ENCODE measurements around the gene HELZ2. TPM values are rescaled to one million over a fixed set of nuclear protein-coding genes. Genes with fewer than 3 reads are reported as not detected.

The HELZ2 gene
- total and polyA plus RNA-seq, 4 donors = 2.3 to 41.6 (median 14.0) TPM

- intact Hi-C loops (cut with DNase I) = no loop called here
- ATAC-seq (ENCODE audit: low FRiP score) (no peak), DNase-seq (no peak)
- Histone ChIP-seq H3K27me3 (ENCODE audit: control insufficient read depth in 1 of 2, insufficient read depth in 2 of 2, low read length in 1 of 2) (no peaks in the 10 kb centered on the region), H3K4me1 (ENCODE audit: control insufficient read depth in 1 of 2, insufficient read depth in 2 of 2, low read length in 2 of 2) (no peaks in the 10 kb centered on the region), H3K27ac (ENCODE audit: low read depth in 1 of 2, low read length in 2 of 2) (no peak overlapping the region), H3K9me3 (ENCODE audit: control insufficient read depth, low read length) (no peaks in the 10 kb centered on the region), H3K4me3 (ENCODE audit: low read length in 2 of 2) (no peak overlapping the region), H3K36me3 (ENCODE audit: control insufficient read depth in 1 of 2, insufficient read depth in 2 of 2, low read length in 1 of 2) (no peaks in the 10 kb centered on the region)
- 89 to 90% methylated on average over 33 to 46 of the region's 46 CpGs for WGBS, 2 donors
Measured at GRCh38 chr20:63568986-63569949, 4.8 kb downstream of the HELZ2 start.

DNA sequence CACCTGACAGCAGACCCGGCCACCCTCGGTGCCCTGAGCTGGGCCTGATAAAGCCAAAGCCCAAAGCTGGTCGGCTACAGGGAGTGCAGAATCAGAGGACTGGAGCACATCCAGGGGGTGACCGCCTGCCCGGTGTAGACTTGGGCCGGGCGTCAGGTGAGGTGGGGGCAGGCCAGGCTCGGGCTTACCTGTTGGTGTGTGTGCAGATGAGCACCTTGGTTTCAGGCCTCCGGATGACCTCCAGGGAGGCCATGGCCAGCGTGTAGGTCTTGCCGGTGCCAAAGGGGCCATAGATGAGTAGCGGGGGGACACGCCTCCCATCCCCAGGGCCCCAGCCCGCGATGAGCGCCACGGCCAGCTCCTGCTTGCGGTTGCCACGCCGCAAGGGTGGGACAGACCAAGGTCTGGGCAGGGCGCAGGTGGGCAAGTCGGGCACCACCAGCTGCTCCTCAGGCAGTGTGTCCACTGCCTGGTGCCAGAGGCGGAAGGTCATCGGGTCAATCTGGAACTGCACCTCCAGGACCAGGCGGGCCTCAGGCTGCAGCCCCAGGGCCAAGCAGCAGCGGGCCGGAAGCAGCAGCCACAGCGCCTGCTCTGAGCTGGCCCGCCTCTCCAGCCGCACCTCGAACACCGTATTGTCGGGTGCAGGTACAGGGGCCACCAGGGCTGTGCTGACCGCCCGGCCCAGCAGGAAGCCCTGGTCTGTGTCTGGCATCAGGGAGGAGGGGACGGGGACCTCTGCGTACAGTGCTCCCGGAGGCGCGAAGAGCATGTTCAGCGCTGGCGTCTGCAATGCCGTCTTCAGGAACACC lies 5.7 kb downstream of the HELZ2 start:
- H3K27me3 ChIP-seq (ENCODE audit: control insufficient read depth in 1 of 2, insufficient read depth in 2 of 2, low read length in 1 of 2) = no peaks in the 10 kb centered on the region
- no peaks in the 10 kb centered on the region for H3K4me1 ChIP-seq (ENCODE audit: control insufficient read depth in 1 of 2, insufficient read depth in 2 of 2, low read length in 2 of 2)
- peak; percentile 10 for ATAC-seq (ENCODE audit: low FRiP score)
- H3K4me3 ChIP-seq (ENCODE audit: low read length in 2 of 2) = no peak overlapping the region
- H3K36me3 ChIP-seq (ENCODE audit: control insufficient read depth in 1 of 2, insufficient read depth in 2 of 2, low read length in 1 of 2) = no peaks in the 10 kb centered on the region
- WGBS, 2 donors = 90 to 96% methylated on average over 43 of the region's 43 CpGs
- intact Hi-C loops (cut with DNase I) = no loop called here
- H3K9me3 ChIP-seq (ENCODE audit: control insufficient read depth, low read length) = no peaks in the 10 kb centered on the region
- no peak overlapping the region for H3K27ac ChIP-seq (ENCODE audit: low read depth in 1 of 2, low read length in 2 of 2)
- DNase-seq = no peak

- intact Hi-C loops (cut with DNase I) = no loop called here
- H3K27me3 ChIP-seq (ENCODE audit: control insufficient read depth in 1 of 2, insufficient read depth in 2 of 2, low read length in 1 of 2) = no peaks in the 10 kb centered on the region
- H3K4me3 ChIP-seq (ENCODE audit: low read length in 2 of 2) = no peak overlapping the region
- no peaks in the 10 kb centered on the region for H3K4me1 ChIP-seq (ENCODE audit: control insufficient read depth in 1 of 2, insufficient read depth in 2 of 2, low read length in 2 of 2)
- peak; percentile 78 to 88 for DNase-seq
- ATAC-seq (ENCODE audit: low FRiP score) = peak; percentile 20
- H3K36me3 ChIP-seq (ENCODE audit: control insufficient read depth in 1 of 2, insufficient read depth in 2 of 2, low read length in 1 of 2) = peaks cover 0 to 4% of the 10 kb centered on the region in 2 donors
- H3K9me3 ChIP-seq (ENCODE audit: control insufficient read depth, low read length) = no peaks in the 10 kb centered on the region
- no peak overlapping the region for H3K27ac ChIP-seq (ENCODE audit: low read depth in 1 of 2, low read length in 2 of 2)
- WGBS, 2 donors = 87 to 92% methylated on average over 37 of the region's 37 CpGs
Measured at GRCh38 chr20:63567386-63568169, 6.5 kb downstream of the HELZ2 start.

DNA sequence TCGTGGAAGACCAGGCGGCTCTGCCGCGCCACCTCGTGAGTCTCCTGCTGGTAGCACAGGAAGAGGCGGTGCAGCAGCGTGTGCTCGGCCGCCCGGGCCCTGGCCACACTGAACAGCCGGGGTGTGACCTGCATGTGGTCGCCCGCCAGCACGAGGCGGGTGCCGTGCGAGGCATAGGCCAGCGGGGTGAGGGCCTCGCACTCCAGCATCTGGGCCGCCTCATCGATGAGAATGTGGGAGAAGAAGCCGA lies 7.0 kb downstream of the HELZ2 start:
- ATAC-seq (ENCODE audit: low FRiP score) = no peak

DNA sequence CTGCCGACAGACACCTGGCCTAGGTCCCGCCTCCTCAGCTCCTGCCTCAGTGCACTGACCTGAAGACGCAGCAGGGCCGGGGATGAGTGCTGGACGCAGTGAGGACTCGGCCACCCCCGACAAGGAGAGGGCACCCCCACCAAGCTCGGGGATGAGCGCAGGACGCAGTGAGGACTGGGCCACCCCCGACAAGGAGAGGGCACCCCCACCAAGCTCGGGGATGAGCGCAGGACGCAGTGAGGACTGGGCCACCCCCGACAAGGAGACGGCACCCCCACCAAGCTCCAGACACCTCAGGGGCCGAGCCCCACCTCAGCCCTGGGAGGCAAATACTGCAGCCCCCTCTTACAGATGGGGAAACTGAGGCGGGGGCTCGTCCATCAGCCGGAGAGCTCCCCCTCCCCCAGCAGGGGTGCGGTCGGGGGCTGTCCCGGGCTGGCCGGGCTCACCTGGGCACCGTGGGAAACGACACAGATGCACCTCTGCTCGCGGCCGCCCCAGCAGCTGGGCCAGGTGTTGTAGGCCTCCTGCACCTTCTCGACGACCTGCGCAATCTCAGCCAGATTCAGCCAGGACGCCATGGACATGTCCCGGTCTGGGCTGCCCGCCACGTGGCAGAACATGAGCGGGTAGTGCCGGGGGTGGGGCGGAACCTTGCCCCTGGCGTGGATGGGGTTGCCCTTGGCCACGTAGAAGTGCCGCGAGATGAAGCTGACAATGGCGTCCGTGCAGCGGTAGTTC lies 7.5 kb downstream of the HELZ2 start:
- Histone ChIP-seq H3K9me3 (ENCODE audit: control insufficient read depth, low read length) (no peaks in the 10 kb centered on the region), H3K4me3 (ENCODE audit: low read length in 2 of 2) (no peak overlapping the region), H3K36me3 (ENCODE audit: control insufficient read depth in 1 of 2, insufficient read depth in 2 of 2, low read length in 1 of 2) (peaks cover 0 to 4% of the 10 kb centered on the region in 2 donors), H3K27me3 (ENCODE audit: control insufficient read depth in 1 of 2, insufficient read depth in 2 of 2, low read length in 1 of 2) (no peaks in the 10 kb centered on the region), H3K27ac (ENCODE audit: low read depth in 1 of 2, low read length in 2 of 2) (no peak overlapping the region), H3K4me1 (ENCODE audit: control insufficient read depth in 1 of 2, insufficient read depth in 2 of 2, low read length in 2 of 2) (no peaks in the 10 kb centered on the region)
- intact Hi-C loops (cut with DNase I) = no loop called here
- DNase-seq = no peak
- WGBS, 2 donors = 92 to 93% methylated on average over 43 to 46 of the region's 46 CpGs
- ATAC-seq (ENCODE audit: low FRiP score) = no peak

More for the DNA sequence above, 7.0 kb downstream of the HELZ2 start:
- 94 to 96% methylated on average over 22 of the region's 22 CpGs for WGBS, 2 donors
- intact Hi-C loops (cut with DNase I) = no loop called here
- Histone ChIP-seq H3K36me3 (ENCODE audit: control insufficient read depth in 1 of 2, insufficient read depth in 2 of 2, low read length in 1 of 2) (peaks cover 0 to 4% of the 10 kb centered on the region in 2 donors), H3K4me1 (ENCODE audit: control insufficient read depth in 1 of 2, insufficient read depth in 2 of 2, low read length in 2 of 2) (no peaks in the 10 kb centered on the region), H3K27me3 (ENCODE audit: control insufficient read depth in 1 of 2, insufficient read depth in 2 of 2, low read length in 1 of 2) (no peaks in the 10 kb centered on the region), H3K4me3 (ENCODE audit: low read length in 2 of 2) (no peak overlapping the region), H3K27ac (ENCODE audit: low read depth in 1 of 2, low read length in 2 of 2) (no peak overlapping the region), H3K9me3 (ENCODE audit: control insufficient read depth, low read length) (no peaks in the 10 kb centered on the region)
- no peak for DNase-seq

DNA sequence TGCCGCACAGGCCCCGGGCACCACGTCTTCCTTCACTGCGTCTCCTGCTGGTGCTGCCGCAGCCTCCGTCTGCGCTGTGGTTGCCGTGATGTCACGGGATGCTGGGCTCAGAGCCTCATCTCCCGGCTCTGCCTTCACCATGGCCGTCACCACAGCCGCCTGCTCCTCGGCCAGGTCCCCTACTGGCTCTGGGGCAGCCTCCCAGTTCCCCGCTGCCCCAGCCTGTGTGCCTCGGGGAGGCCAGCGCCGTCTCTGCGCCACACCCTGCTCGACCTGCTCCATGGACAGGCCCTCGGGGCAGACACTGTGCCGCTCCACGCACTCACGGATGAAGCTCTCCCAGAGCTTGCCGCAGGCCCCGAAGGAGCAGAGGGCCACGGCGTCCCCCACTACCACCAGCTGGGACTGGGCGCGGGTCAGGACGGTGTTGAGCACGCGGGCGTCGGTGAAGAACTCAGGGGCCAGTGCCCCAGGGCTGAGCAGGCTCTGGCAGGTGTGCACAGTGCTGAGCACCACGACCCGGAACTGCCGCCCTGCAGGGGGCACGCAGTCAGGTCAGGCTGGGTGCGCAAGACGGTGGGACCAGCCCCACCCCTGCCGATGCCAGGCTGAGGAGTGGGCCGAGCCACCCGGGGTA lies 8.2 kb downstream of the HELZ2 start:
- H3K9me3 ChIP-seq (ENCODE audit: control insufficient read depth, low read length) = no peaks in the 10 kb centered on the region
- 94 to 95% methylated on average over 43 of the region's 43 CpGs for WGBS, 2 donors
- H3K27ac ChIP-seq (ENCODE audit: low read depth in 1 of 2, low read length in 2 of 2) = no peak overlapping the region
- no peak overlapping the region for H3K4me3 ChIP-seq (ENCODE audit: low read length in 2 of 2)
- H3K4me1 ChIP-seq (ENCODE audit: control insufficient read depth in 1 of 2, insufficient read depth in 2 of 2, low read length in 2 of 2) = no peaks in the 10 kb centered on the region
- peaks cover 0 to 4% of the 10 kb centered on the region in 2 donors for H3K36me3 ChIP-seq (ENCODE audit: control insufficient read depth in 1 of 2, insufficient read depth in 2 of 2, low read length in 1 of 2)
- intact Hi-C loops (cut with DNase I) = no loop called here
- DNase-seq (no peak), ATAC-seq (ENCODE audit: low FRiP score) (no peak)
- no peaks in the 10 kb centered on the region for H3K27me3 ChIP-seq (ENCODE audit: control insufficient read depth in 1 of 2, insufficient read depth in 2 of 2, low read length in 1 of 2)

DNA sequence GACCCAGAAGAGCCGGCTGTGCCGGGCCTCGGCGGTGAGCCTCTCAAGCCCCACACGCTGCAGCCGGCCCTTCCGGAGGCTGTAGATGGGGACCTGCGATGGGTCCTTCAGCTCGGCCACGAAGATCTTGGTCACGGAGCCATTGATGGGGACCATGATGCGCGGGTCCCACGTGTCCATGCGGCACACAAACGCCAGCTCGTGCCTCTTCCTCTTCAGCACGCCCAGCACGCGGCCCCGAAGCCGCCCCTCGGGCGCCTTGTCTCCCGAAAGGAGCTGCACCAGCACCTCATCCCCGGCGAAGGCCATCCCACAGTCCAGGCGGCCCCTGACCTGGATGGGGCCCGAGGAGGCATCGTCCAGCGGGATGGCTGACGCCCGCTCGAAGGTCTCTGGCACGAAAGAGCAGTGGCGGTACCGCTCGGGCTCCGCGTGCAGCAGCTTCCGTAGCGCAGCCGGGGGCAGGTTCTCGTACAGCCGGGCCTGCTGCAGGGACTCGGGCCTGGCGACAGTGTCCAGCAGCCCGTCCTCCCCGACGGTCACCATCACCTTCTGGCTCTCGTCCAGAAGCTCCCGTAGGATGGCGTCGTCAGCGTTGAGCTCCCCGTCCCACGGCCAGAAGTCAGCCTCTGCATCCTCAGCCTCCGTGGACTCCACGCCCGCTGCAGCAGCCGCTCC lies 8.9 kb downstream of the HELZ2 start:
- Histone ChIP-seq H3K27me3 (ENCODE audit: control insufficient read depth in 1 of 2, insufficient read depth in 2 of 2, low read length in 1 of 2) (no peaks in the 10 kb centered on the region), H3K9me3 (ENCODE audit: control insufficient read depth, low read length) (no peaks in the 10 kb centered on the region), H3K4me1 (ENCODE audit: control insufficient read depth in 1 of 2, insufficient read depth in 2 of 2, low read length in 2 of 2) (no peaks in the 10 kb centered on the region), H3K36me3 (ENCODE audit: control insufficient read depth in 1 of 2, insufficient read depth in 2 of 2, low read length in 1 of 2) (peaks cover 0 to 4% of the 10 kb centered on the region in 2 donors), H3K4me3 (ENCODE audit: low read length in 2 of 2) (no peak overlapping the region), H3K27ac (ENCODE audit: low read depth in 1 of 2, low read length in 2 of 2) (no peak overlapping the region)
- intact Hi-C loops (cut with DNase I) = no loop called here
- 95 to 96% methylated on average over 61 of the region's 61 CpGs for WGBS, 2 donors
- ATAC-seq (ENCODE audit: low FRiP score) (no peak), DNase-seq (no peak)

Data from aorta (tissue), 5 donors.